ENCODE data around the gene AJAP1.

Gene AJAP1

DNA sequence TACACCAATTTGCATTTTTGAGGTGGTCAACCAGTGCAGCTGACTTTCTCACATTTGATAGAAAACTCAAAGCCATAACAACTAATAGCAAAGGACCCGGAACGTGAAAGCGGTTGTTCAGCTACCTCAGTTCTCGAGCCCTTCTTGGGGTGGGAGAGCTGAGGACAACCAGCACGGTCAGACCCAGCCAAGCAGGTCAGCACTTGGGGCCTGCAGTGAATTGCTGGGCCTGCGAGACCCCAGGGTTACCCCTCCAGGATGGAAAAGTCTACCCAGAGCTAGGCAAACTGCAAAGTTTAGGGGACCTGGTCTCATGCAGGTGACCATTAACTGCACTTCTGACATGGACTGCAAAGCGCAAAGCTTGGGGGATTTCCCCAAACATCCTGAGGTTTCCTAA is 23.8 kb upstream of the AJAP1 start:
- no peak for DNase-seq (ENCODE audit: low spot score)

DNA sequence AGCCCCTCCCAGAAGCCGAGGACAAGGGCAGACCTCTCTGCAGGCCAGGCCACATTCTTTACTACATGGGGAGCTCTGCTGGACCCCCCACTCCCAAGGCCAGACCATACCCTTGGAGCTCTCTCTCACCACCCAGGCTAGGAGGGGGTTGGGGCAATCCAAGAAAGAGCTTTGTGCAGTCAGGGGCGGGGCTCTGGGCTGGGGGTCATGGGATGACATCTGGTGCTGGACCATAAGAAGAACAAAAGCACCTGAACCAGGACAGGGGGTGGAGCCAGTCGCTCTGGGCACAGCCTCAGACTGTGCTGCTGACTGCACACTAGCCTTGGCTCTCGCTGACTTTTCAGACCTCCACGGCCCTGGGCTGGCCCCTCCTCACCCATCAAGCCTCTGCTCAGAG is 23.1 kb upstream of the AJAP1 start:
- DNase-seq (ENCODE audit: low spot score) = no peak

DNA sequence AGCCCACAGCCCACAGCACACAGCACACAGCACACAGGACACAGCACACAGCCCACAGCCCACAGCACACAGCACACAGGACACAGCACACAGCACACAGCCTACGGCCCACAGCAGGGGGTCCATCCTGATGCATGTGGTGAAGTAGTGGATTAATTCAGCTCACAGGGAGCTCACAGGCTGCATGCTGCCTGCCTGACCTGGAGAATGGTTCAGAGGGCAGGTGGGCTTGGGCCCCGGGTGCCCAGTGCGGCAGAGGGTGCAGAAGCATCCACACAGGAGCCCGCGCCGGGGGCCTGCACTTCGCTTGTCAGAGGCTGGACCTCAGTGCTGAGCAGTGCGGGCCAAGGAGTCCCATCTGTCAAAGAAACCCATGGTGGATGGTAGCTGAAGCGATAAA is 21.1 kb upstream of the AJAP1 start:
- DNase-seq (ENCODE audit: low spot score) = no peak

DNA sequence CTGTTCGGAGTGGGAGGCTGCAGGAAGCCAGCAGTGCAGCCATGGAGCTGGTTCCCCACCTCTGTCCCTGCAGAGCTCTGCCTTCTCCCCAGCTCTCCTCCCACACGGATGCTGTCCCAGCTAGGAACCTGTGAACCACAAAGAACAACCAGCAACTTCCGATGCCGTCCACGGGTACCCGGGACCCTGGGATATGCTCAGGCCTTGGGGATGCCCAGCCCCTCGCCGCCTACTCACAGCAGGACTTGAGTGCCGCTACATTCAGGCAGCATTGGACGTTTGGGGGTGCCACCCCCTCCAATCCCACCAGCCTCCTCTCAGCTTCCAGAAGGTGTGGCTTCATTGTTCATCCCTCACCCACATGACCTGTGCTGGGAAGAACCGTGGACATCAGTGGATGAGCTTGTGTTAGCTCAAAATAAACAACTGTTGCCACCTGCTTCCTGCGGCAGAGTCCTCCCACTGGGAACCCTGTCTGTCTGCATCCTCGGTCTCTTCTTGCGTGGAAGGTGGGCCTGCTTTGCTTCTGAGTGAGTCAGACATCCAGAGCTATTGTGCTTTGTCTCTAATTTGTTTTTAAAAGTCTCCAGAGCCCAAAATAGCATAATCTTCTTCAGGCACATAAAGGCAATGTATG is 20.1 kb upstream of the AJAP1 start:
- DNase-seq (ENCODE audit: low spot score) = no peak

DNA sequence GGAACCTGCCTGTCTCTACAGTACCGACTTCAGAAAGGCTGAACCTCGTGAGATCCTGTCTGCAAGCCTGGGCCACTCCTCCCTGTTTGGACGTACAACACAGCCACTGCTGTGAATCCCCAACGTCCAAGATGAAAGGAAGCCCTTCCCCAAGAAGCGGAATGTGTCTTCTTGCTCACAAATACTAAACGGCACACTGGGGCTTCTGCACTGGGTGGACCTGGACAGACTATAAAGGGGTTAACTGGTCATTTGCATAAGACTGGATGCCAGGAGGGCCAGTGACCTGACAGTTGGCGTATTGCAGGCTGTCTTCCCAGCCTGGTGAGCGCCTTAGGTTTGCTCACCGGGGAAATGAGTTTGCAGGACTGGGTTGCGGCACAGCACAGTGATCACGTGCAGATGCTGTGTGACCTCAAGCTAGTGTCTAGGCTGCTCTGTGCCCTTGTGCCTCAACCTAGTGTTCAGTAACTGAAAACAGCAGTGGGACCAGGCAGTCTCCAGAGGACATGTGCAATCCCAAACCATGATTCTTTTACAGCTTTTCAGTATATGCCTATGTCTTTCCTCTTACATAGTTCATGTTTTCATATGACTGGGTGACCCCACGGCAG is 19.5 kb upstream of the AJAP1 start:
- DNase-seq (ENCODE audit: low spot score) = no peak

DNA sequence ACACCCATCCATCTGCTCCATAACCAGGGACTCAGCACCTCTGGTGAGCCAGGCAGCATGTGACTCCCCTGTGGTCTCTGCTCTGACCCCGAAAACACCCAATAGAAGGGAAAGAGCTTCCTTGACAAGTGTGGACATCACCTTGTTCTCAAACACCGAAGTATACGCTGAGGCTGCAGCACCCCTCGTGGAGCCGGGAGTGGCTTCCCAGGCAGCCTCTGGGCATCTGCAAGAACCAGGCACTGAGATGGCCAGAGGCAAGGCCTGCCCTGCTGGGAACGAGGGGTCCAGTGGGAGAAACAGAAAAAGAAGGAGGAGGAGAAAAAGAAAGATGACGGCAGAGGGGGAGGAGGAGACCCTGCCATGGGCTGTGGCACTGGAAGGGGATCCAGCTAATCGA is 18.2 kb upstream of the AJAP1 start:
- no peak for DNase-seq (ENCODE audit: low spot score)

DNA sequence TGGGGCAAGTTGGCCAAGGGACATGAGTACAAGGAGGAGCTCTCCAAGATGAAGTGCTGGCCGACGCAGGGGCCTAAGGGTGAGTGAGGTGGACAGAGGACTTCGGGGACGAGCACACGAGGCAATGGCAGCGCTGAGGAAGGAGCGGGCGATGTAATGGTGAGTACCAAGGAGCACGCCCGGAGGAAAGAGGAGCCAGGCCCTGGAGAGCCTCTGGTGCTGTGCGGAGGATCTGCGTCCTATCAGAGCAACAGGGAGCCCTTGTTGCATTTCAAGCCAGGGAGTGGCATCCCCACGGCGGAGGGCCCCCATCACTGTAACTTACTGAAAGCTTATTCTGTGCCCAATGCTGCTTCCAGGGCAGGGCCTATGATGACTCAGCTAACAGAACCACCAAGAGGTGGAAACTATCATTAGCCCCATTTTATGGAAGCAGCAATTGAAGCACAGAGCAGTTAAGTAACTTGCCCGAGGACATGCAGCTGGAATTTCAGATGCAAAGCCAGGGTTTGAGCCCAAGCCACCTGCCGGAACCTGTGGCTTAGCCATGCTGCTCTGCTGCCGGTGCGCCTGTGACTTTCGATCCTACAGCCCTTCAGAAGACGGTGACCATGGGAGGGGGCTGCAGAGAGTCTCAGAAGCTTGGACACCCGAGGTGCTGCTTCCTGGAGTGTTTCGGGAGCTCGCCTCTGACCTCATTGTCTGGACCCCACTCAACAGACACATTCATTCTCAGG is 17.6 kb upstream of the AJAP1 start:
- DNase-seq (ENCODE audit: low spot score) = no peak

DNA sequence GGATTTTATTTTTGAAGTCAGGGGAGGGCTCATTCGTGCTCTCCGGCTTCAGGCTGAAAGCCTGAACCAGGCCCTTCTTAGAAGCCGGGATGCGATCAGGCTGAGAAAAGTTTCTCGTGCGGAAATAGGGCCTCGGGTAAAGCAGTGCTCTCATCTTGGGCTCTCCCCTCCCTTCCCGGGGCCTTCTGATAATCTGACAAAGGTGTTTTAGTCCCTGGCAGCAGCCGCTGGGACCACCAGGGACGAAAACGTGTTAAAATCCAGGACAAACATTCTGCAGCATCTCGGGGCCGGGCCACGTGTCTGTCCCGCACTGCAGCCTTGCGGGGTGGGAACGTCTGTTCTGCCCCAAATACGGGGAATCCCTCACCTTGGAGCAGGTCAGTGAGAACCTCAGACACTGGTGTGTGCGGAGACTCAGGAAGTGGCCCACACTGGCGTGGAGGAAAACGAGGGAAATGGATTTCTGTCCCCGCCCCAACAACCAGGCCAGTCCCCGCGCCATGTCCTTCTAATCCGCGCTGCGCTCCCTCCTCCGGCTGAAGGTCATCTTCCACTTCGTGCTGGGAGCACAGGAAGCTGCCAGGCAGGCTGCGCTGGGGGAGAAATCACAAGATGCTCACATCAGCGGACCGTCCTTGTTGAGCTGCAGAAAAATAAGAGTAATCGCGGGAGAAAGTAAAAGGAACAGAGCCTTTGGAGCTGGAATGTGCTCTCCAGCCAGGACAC is 16.6 kb upstream of the AJAP1 start:
- no peak for DNase-seq (ENCODE audit: low spot score)

DNA sequence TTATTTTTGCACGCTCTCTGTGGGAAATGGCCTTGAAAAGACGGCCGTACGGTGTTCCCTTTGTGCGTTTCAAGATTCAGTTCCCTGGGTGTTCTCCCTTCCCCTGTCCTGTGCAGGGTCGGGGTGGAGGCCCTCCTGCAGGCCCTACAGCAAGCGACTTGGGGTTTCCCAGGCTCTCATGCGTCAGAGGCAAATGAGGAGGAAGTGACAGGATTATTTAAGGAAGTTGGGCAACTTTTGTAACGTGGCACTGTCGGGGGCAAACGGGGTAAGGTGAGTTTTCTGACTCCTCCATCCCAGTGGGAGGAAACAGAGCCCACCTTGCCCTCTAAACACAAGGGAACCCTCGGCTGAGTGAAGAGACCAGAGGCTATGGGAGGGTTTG is 16.1 kb upstream of the AJAP1 start:
- no peak for DNase-seq (ENCODE audit: low spot score)

DNA sequence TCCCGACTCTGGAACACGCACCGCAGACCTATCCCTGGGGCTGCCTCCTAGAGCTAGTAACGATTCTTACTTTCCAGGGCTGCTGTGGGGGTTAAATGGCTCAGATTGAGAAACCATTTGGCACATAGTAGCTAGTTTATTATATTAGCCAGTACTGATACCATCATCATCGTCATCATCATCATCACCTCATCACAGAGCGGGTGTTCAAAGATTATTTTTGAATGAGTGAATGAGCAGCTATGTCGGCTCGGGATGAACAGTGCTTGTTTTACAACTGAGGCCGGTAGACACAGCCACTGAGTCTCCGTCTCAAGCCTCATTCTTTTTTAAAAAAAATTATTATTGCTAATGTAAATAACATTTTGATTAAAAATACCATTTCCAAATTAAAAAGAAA is 13.5 kb upstream of the AJAP1 start:
- no peak for DNase-seq (ENCODE audit: low spot score)

DNA sequence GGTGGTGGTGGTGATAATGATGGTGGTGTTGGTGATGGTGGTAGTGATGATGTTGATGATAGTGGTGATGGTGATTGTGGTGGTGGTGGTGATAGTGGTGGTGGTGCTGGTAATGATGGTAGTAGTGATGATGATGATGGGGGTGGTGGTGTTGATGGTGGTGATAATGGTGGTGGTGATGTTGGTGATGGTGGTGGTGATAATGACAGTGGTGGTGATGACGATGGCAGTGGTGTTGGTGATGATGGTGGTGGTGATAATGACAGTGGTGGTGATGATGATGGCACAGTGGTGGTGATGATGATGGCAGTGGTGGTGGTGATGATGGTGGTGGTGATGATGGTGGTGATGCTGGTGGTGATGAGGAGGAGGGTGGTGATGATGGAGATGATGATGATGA is 7.0 kb upstream of the AJAP1 start:
- no peak for DNase-seq (ENCODE audit: low spot score)

DNA sequence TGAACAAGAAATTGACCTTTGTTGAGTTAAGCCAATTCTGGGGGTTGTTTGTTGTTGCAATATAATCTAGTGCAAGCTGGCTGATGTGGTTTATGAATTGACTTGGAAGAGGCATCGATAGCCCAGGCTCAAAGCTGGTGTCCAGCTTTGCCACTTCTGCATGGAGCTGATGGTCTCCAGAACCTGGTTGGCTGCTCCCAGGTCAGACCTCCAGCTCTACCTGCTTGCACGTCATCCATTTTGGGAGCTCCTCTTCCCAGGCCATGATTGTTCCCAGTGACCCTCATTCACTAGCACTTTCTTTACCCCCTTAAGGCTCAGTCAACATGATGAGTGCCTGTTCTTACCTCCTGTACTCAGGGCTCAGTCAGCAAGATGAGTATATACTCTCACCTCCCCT is 5.8 kb upstream of the AJAP1 start:
- no peak for DNase-seq (ENCODE audit: low spot score)

DNA sequence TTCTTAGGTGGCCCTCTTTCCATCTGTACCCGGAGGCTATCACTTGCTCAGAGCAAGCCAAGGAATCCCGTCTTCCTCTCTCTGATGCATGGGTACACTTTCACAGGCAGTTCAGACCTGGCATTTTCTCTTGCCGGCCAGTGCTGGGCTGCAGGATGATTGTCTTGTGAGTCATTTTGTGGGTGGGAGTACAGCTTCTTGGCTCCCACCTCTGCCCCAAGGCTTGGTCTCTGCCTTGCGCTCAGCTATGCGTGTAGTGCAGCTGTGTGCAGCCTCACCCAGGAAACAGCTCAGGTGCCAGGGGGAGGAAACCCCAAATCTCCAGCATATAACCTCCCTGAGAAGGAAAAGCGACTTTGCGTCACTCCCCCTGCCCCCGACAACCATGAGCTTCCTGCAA is 3.9 kb upstream of the AJAP1 start:
- no peak for DNase-seq (ENCODE audit: low spot score)

DNA sequence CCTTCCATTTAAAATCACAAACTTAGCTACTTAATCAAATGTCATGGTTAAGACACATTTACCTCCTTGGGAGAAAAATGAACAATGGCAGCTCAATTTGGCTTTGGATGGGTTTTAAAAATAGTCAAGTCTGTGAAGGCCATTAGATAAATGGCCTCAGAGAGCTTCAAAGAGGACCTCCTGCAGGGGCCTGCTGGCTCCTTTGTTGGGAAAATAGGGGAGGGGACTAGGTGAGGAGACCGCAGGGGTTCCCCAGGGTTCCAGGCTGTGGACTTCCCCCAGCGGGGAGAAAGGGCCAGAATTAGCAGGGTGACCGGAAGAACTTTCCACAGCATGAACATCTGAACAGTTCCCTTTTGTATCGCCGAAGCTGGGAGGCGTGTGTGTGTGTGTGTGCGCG is 3.4 kb upstream of the AJAP1 start:
- DNase-seq (ENCODE audit: low spot score) = no peak

DNA sequence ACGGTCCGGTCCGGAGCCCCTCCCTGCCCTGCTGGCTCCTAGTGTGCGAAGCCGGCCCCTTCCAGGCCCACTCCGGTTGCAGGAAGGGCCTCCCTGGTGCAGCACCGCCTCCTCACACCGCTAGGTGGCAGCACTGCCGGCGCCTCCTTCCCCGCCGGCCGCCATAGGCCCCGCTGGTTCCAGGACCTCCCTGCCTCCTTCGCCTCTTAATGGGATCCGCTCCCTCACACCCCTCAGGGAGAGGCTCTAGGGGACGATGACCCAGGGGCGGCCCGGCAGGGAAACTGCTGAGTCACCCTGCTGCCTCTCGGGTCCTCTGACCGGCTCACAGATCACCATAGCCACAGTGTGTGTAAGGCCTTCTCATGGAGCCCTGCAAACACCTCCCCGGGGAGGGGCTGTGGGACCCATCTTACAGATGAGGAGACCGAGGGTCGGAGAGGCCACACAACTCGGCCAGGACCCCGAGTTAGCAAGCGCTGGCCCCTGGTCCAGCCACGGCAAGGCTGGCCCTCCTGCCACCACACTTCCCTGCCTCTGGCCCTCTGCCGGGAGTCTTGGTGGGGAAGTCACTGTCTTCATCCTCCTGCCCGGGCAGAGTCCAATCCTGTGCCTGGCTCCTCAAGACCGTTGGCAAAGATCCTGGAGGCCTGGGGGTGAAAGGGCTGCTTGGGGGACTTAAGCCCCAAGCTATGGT is 1.6 kb upstream of the AJAP1 start:
- peak; percentile 66 for DNase-seq (ENCODE audit: low spot score)

DNA sequence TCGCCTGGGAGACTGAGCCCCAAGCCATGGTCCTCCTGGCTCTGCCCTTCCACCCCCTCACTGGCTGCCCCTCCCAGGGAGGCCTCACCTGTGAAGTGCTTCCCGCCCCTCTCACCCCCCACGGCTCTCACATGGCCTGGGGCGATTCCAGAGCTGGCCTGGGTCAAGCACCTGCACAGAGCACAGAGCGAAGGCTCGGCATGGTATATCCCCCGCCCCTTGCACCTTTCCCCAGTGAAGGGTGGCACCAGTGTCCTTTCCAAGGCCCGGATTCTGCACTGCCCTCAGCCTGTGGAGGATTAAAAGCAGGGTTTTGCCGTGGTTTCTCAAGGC is 1.1 kb upstream of the AJAP1 start:
- DNase-seq (ENCODE audit: low spot score) = no peak

DNA sequence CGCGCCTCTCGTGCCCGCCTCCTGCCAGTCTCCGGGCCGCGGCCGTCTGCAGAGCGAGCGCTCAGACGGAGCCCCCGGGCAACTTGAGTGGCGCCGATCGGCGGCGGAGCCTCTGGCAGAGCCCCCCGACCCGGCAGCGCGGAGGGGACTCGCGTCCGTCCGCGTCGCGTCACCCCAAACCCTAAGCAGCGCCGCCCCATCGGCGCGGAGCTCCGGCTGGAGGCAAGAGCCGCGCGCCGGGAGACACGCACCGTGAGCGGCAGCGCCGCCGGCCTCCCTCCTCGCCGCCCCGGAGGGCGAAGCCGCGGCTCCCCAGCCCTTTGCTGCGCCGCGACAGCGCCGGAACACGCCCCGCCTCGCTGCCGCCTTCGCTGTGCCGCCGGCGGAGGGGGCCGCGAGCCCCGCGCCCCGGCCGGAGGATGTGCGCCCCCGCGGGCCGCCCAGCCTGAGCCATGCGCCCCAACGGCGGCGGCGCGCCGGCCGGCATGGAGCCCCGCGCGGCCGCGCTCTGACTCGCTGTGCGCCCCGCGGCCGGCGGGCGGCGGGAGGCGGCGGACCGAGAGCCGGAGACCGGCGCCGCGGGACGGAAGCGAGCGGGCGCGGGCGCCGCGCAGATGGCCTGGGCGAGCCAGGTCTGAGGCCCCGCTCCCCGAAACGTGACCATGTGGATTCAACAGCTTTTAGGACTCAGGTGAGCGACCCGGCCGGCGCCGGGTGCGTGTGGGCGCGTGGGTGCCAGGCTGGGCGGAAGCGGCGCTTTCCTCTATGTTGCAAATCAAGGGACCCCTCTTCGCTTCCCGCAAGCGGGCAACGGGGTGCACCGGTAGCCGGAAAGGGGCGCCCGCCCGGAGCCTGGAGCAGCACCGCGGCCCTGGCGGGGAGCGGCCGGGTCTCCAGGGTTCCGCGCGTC is 610 bp downstream of the AJAP1 start:
- DNase-seq (ENCODE audit: low spot score) = no peak

DNA sequence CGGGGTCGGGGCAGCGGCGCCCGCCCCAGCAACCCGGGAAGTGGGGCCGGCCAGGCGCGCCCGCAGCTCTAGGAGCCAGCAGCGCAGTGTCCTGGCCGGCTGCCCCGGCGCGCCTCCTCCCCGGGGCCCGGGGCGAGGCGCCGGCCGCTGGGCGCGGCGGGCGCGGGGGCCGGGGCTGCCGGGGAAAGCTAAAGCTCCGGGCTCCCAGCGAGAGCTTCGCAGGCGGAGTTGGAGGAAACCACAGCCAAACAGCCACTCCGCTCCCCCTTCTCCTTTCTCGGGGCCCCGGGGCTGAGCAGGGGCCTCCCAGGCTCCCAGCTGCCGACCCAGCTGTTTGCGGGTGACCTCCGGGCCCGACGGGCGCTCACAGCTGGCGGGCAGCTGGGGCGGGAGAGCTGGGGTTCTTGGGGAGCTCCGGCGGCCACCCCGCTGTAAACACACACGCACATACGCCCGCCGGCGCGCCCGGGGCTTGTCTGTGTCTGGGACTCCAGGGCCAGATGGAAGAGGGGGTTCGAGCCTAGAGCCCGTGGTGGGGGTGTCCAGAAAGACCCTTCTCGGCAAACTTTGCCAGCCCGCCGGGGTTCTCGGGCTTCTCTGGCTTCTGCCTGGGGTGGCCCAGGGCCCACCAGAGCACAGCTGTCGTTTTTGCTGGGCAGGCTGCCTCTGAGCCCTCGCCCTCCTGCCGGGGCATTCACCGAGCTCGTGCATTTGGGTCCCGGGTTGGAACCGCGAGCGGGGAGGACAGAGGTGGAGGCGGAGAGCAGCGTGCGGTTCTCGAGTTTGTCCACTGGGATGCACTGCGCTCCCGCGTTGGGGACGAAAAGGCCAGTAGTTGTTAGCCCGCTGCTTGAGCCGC is 1.5 kb downstream of the AJAP1 start:
- peak; percentile 25 for DNase-seq (ENCODE audit: low spot score)

DNA sequence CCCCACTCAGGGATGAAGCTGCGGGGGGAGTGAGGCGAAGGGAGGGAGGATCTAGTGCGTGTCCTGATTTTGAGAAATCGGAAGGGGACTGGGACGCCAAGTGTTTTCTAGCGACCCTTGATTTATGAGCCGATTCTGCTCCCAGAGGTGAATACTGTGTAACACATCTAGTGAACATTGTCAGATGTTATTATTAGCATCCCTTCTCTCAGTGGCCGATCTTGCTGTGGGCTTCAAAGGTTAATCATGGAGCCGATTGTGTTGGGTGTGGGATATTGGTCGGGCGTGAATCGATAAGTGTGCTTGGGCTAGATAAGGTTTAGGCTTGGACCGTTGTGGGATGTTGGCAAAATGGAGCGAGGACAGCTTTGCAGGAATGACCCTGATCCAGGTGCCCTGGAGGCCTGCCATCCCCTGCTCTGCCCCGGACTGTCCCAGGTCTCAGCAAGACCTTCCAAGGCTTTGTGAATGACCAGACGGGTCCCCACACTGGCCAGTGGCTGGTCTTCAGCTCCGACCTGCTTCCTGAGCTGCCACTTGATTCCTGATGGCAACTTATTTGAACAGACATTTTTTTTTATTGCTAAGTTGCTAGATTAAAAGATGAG is 2.2 kb downstream of the AJAP1 start:
- no peak for DNase-seq (ENCODE audit: low spot score)

DNA sequence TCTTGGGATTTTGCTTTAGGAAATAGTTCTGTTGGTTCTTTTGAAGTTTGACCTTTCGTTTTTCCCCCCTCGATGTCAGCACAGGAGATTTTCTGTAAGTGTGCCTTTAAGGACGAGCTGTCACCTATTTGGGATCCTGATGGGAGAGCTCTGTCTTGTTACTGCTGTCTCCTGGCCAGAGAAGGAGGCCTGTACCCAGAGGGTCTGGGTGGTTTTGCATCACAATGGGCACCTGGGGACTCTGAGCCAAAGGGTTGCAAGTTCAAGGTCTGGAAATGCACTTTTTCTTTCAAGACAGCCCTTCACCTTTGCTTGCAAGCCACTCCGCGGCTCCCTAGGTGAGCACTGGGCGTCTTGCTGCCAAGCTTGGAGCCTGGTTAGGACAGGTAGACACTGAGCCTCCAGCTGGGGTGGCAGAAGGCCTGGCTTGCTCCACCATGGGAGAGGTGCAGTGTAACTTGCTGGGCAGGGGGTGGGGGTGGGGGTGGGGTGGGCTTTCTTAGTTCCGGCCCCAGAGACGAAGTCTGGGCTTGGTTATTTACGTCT is 2.9 kb downstream of the AJAP1 start:
- DNase-seq (ENCODE audit: low spot score) = no peak
